ENCODE results near the gene EPS8.

EPS8 gene

DNA sequence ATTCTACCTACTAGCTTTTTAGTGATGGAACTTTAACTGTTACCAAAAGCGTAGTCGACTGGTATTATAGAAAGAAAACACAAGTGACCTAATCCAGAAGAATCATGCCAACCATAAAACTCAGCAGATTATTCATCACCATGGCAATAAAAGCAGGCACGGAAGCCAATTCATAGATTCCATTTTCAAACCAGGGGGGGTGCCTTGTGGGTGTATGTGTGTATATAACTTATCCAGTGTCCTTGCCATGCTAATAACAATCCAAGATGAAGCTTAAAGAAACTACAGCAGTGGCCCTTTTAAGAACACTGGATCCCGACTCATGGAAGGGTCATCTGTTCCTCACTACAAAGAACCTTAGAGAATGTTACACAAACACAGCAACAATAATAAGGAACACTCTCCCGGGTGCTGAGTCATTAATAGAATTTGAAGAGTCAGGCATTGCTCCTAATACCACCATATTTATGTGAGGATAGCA is 61.0 kb downstream of the EPS8 start:
- Histone ChIP-seq H3K4me1 (ENCODE audit: insufficient read depth, low read length) (no peaks in the 10 kb centered on the region), H3K9me3 (ENCODE audit: insufficient read depth, low read length, severe bottlenecking) (no peaks in the 10 kb centered on the region), H3K27ac (ENCODE audit: low read length) (no peak overlapping the region), H3K9ac (ENCODE audit: low read depth, low read length) (no peak overlapping the region), H3K79me2 (ENCODE audit: insufficient read depth, low read length) (no peaks in the 10 kb centered on the region), H3K36me3 (ENCODE audit: insufficient read depth, low read length) (no peaks in the 10 kb centered on the region), H3K4me2 (ENCODE audit: insufficient read depth, low read length) (no peak overlapping the region), H3K27me3 (ENCODE audit: insufficient read depth, low read length, poor library complexity) (peaks cover 6% of the 10 kb centered on the region), H2AFZ (ENCODE audit: low read depth, low read length) (no peak overlapping the region), H4K20me1 (ENCODE audit: insufficient read depth, low read length) (no peaks in the 10 kb centered on the region), H3K4me3 (ENCODE audit: low read depth in 1 of 2, low read length in 2 of 2) (no peak overlapping the region)
- DNase-seq (no peak), ATAC-seq (ENCODE audit: insufficient read depth, low read depth) (no peak)
- TF ChIP-seq, protein P1, sequence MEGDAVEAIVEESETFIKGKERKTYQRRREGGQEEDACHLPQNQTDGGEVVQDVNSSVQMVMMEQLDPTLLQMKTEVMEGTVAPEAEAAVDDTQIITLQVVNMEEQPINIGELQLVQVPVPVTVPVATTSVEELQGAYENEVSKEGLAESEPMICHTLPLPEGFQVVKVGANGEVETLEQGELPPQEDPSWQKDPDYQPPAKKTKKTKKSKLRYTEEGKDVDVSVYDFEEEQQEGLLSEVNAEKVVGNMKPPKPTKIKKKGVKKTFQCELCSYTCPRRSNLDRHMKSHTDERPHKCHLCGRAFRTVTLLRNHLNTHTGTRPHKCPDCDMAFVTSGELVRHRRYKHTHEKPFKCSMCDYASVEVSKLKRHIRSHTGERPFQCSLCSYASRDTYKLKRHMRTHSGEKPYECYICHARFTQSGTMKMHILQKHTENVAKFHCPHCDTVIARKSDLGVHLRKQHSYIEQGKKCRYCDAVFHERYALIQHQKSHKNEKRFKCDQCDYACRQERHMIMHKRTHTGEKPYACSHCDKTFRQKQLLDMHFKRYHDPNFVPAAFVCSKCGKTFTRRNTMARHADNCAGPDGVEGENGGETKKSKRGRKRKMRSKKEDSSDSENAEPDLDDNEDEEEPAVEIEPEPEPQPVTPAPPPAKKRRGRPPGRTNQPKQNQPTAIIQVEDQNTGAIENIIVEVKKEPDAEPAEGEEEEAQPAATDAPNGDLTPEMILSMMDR (IDR thresholded peaks at IDR 0.05; ENCODE audit: borderline replicate concordance, extremely low read depth, low read length, poor library complexity, severe bottlenecking) = no peak
- no peak for TF ChIP-seq EZH2 (IDR thresholded peaks at IDR 0.05; ENCODE audit: borderline replicate concordance, low read depth, low read length, severe bottlenecking)

DNA sequence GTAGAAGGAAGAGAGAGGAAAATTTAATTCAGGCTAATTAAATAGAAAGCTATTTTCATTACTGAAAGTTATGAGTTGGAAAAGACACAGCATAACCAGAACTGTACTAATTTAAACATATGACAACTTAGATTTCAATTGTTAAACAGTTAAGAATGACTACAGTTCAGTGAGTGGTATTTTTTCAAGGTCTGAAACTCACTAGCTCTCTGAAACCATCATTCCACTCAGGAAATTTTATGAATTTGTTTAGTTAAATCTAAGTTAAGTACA is 62.4 kb downstream of the EPS8 start:
- no peaks in the 10 kb centered on the region for H3K79me2 ChIP-seq (ENCODE audit: insufficient read depth, low read length)

DNA sequence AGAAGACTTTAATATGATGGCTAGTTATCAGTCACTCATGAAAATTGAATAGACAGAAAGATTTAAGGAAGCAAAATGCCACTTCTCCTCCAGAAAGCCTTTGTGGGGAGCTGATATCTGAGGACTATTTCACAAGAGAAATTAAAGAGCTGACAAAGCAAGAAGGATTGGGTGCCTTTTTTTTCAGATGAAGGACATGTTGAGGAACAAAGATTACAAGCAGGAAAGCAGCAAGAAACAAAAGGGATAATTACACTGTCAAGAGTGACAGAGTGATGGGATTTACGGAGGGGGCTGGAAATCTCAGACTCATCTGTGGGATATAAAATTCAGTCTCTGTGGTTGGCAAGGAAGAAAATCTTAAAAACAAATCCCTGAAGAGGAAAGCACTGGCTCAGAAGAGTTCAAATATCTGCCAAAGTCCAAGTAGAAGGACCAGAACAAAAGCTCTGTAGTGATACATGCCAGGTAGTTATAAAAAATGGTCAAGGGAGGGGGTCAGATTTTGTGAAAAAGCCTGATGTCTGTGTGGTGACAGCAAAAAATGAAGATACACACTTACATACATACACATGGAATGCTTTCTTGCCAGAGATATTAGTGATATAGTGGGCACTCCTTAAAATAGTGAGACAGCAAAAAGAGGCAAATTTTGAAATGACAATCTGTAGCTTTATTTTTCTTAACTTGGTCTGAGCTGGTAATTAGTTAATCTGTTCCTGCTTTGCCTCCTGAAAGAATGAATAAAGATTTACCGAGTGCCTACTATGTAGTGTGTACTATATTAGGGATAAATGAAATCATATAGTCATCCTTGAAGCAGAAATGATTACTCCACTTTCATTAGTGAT is 62.9 kb downstream of the EPS8 start:
- no peak overlapping the region for H3K4me2 ChIP-seq (ENCODE audit: insufficient read depth, low read length)
- no peaks in the 10 kb centered on the region for H3K36me3 ChIP-seq (ENCODE audit: insufficient read depth, low read length)
- ATAC-seq (ENCODE audit: insufficient read depth, low read depth) (no peak), DNase-seq (no peak)
- no peak overlapping the region for H3K9ac ChIP-seq (ENCODE audit: low read depth, low read length)
- H3K4me3 ChIP-seq (ENCODE audit: low read depth in 1 of 2, low read length in 2 of 2) = no peak overlapping the region
- no peaks in the 10 kb centered on the region for H3K9me3 ChIP-seq (ENCODE audit: insufficient read depth, low read length, severe bottlenecking)
- H4K20me1 ChIP-seq (ENCODE audit: insufficient read depth, low read length) = no peaks in the 10 kb centered on the region
- no peak overlapping the region for H3K27ac ChIP-seq (ENCODE audit: low read length)
- H3K4me1 ChIP-seq (ENCODE audit: insufficient read depth, low read length) = no peaks in the 10 kb centered on the region
- no peak overlapping the region for H2AFZ ChIP-seq (ENCODE audit: low read depth, low read length)
- peaks cover 4% of the 10 kb centered on the region for H3K27me3 ChIP-seq (ENCODE audit: insufficient read depth, low read length, poor library complexity)
- TF ChIP-seq, protein P1 (IDR thresholded peaks at IDR 0.05; ENCODE audit: borderline replicate concordance, extremely low read depth, low read length, poor library complexity, severe bottlenecking) = no peak
- no peak for TF ChIP-seq EZH2 (IDR thresholded peaks at IDR 0.05; ENCODE audit: borderline replicate concordance, low read depth, low read length, severe bottlenecking)
- no peaks in the 10 kb centered on the region for H3K79me2 ChIP-seq (ENCODE audit: insufficient read depth, low read length)

More for the DNA sequence above, 62.4 kb downstream of the EPS8 start:
- no peak overlapping the region for H2AFZ ChIP-seq (ENCODE audit: low read depth, low read length)
- H3K36me3 ChIP-seq (ENCODE audit: insufficient read depth, low read length) = no peaks in the 10 kb centered on the region
- DNase-seq = no peak
- H3K27me3 ChIP-seq (ENCODE audit: insufficient read depth, low read length, poor library complexity) = peaks cover 4% of the 10 kb centered on the region
- H3K4me2 ChIP-seq (ENCODE audit: insufficient read depth, low read length) = no peak overlapping the region
- H3K9me3 ChIP-seq (ENCODE audit: insufficient read depth, low read length, severe bottlenecking) = no peaks in the 10 kb centered on the region
- TF ChIP-seq, protein P1 (IDR thresholded peaks at IDR 0.05; ENCODE audit: borderline replicate concordance, extremely low read depth, low read length, poor library complexity, severe bottlenecking) = no peak
- TF ChIP-seq EZH2 (IDR thresholded peaks at IDR 0.05; ENCODE audit: borderline replicate concordance, low read depth, low read length, severe bottlenecking) = no peak
- no peaks in the 10 kb centered on the region for H4K20me1 ChIP-seq (ENCODE audit: insufficient read depth, low read length)
- no peaks in the 10 kb centered on the region for H3K4me1 ChIP-seq (ENCODE audit: insufficient read depth, low read length)
- ATAC-seq (ENCODE audit: insufficient read depth, low read depth) = no peak
- no peak overlapping the region for H3K4me3 ChIP-seq (ENCODE audit: low read depth in 1 of 2, low read length in 2 of 2)
- H3K27ac ChIP-seq (ENCODE audit: low read length) = no peak overlapping the region
- H3K9ac ChIP-seq (ENCODE audit: low read depth, low read length) = no peak overlapping the region

Data from DND-41 (cell line).